CD4-positive, alpha-beta T cell treated with Interleukin-21 for 1 hour (primary cell): ENCODE data around the gene SCUBE3.

Experiments used
- DNase-seq: peaks from one replicate; pipeline ENCODE4 v3.0.0-alpha.2; 2020

SCUBE3 gene

GRCh38 chr6:35214869-35215664 lies 1.3 kb downstream of the SCUBE3 start:
- DNase-seq: no peak

- DNase-seq: no peak
Measured at GRCh38 chr6:35215665-35216411, 2.1 kb downstream of the SCUBE3 start.

DNA sequence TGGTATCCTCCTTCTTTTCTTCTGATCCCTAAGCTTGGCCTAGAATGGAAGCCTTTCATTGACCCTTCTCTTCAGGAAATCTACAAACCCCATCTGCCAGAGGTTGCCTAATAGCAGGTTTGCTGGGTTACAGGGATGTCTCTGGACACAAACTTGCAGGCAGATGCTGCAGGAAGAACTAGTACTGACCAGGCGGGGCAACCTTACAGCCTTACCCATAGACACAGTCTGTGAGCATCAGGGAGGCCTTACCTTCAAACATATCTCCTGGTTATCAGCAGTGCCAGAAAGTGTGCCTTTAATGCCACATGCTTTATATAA lies 2.6 kb downstream of the SCUBE3 start:
- no peak for DNase-seq

- DNase-seq: no peak
Measured at GRCh38 chr6:35216851-35217811, 3.4 kb downstream of the SCUBE3 start.

GRCh38 chr6:35218021-35218420 lies 4.3 kb downstream of the SCUBE3 start:
- no peak for DNase-seq

GRCh38 chr6:35218456-35218855 lies 4.7 kb downstream of the SCUBE3 start:
- no peak for DNase-seq

DNA sequence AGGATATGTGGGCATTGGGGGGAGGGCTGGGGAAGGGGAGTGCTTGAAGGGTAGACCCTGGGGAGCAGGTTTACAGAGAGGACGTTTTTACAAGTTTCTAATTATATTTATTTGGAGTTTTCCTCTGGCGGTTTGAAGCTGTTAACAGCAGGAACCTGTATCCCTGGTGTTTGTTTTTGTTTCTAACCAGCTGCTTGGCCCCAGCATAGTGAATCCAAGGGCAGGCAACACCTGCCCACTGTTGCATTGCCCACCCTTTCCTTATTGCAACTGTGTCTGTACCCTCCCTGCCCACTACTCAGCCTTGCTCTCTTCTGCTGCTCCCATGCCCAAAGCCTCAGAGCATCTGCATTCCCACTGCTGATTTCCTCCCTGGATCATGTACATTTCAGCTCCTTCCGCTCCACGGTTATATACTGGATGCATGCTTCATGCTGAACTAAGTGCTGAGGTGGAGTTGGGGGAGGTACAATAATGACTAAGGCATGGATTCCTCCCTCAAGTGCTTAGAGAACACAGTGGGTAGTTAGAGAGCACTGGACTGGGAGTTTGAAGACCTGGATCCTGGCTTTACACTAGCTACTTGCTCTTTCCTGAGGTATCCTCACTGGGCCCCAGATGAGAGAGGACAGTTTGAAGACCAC lies 6.0 kb downstream of the SCUBE3 start:
- no peak for DNase-seq

- DNase-seq: no peak
Measured at GRCh38 chr6:35220711-35221110, 7.0 kb downstream of the SCUBE3 start.

- no peak for DNase-seq
Measured at GRCh38 chr6:35223396-35223795, 9.6 kb downstream of the SCUBE3 start.

GRCh38 chr6:35224720-35225119 lies 11.0 kb downstream of the SCUBE3 start:
- DNase-seq: no peak

DNA sequence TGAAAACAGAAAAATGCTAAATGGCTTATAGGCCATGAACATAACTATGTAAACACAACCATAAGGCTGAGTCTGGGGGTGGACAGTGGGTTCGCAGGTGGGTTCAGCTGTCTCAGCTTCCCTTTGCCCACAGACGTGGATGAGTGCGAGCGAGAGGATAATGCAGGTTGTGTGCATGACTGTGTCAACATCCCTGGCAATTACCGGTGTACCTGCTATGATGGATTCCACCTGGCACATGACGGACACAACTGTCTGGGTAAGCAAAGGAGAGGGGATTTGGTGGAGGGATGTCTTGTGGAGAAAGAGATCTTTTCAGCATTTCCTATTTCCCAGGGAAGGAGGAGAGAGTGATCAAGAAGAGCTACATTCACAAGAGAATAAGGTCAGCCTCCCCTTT lies 14.7 kb downstream of the SCUBE3 start:
- no peak for DNase-seq

GRCh38 chr6:35229304-35229703 lies 15.5 kb downstream of the SCUBE3 start:
- no peak for DNase-seq

DNA sequence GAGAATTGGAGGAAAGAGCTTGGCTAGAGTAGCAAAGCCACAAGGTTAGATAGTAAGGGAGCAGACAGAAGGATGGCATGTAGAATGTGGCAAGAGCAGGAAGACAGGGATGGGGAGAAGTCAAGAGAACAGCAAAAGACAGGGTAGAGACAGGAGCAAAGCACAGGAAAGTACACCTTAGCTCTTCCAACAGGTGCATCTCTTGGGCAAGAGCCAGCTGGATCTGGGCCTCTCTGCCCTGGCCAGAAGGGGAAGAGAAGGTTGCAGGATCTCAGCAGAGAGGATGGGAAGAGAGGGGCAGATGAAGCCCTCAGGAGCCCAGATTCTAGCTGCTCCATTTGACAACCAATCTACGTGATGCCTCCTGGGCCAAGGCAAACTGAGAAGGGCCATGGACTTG lies 16.7 kb downstream of the SCUBE3 start:
- no peak for DNase-seq

- no peak for DNase-seq
Measured at GRCh38 chr6:35230950-35231349, 17.2 kb downstream of the SCUBE3 start.

- no peak for DNase-seq
Measured at GRCh38 chr6:35231563-35231962, 17.8 kb downstream of the SCUBE3 start.

DNA sequence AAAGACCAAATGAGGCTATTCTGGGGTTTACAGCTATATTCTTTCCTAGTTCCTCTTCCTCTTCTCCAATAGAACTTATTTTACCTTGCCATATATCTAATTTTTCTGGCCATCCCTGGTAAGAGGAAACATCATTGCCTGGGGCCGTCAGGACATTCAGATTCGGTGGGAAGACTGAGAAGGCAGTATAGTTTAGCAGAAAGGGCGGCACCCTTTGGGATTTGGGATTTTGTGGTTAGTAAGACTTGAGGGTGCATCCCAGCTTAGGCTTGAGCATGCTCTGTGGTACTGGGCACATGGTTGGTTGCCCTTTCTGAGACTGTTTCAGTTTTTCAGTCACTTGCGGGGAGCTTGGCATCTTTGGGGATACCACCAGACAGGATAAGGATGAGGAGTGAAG lies 21.1 kb downstream of the SCUBE3 start:
- no peak for DNase-seq

- no peak for DNase-seq
Measured at GRCh38 chr6:35236223-35236622, 22.5 kb downstream of the SCUBE3 start.

DNA sequence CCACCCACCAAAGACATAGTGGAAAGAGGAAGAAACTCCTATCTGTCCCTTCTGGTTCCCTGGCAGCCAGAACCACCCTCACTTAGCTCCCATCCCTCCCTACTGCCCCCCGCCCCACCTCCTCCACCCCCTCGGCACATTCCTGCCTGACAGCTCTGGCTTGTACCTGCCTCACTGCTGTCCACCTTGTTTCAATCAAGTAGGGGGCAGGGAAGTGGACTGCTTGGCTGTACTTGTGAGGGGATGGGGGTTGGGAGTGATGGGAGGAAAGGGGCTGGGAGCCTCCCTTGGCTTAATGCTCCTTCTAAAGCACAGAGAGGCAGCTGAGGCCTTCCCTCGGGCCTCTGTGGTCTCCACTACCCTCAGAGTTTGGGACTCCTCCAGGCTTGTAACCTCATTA lies 23.7 kb downstream of the SCUBE3 start:
- DNase-seq: no peak

DNA sequence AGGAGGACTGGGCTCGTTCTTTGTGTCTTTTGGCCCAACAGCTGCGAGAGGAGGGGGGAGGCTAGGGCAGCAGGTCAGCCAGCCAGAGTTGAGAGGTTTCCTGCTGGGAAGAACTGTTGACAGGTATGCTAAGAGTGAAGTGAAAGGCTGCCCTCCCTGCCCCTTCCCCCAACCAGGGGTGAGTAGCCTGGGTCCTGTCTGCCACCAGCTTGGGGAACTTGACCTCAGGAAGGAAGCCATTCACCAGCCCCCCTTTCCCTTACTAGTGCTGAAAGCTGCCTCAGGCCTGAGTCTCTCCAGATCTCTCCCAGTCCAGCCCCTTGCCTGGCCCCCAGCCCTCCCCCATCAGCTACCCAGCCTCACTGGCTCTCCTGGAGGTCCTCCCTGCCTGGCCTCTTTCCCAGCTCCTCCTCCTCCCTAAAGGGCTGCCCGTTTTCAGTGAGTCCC lies 25.1 kb downstream of the SCUBE3 start:
- no peak for DNase-seq

DNA sequence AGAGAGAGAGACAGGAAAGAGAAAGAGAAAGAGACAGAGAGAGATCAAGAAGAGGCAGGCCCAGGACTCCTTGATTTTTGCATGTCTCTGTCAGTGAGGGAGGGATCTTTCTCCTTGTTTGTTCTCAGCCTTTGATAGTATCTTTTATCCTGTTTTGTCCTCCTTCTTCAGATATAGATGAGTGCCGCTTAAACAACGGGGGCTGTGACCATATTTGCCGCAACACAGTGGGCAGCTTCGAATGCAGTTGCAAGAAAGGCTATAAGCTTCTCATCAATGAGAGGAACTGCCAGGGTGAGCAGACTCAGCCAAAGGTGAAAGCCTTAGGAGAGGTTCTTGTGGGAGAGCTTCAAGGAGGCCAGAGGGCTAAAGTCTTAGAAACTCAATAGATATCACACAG lies 25.8 kb downstream of the SCUBE3 start:
- DNase-seq: no peak

- DNase-seq: peak; percentile 70
Measured at GRCh38 chr6:35240838-35241801, 27.4 kb downstream of the SCUBE3 start.

GRCh38 chr6:35242486-35242885 lies 28.7 kb downstream of the SCUBE3 start:
- no peak for DNase-seq
